HEK293 (cell line): ENCODE results near the gene ZNF672.
A peak's percentile ranks its signal among the peaks of the same experiment; 100 is the strongest.
"Not testable (repeated sequence)": the region's sequence is repeated elsewhere in the genome, so short reads cannot be mapped to it uniquely, and the experiment has no call there.

Source experiments
- CTCF ChIA-PET: fragments of 350-600 bp; formaldehyde crosslinking; extraction: SDS; loops from one replicate; lab custom pipeline; 2021; ENCODE audit warnings: antibody characterized with exemption; lab: Yijun Ruan, JAX
- POLR2A ChIA-PET: fragments of 300-600 bp; formaldehyde crosslinking; extraction: SDS; loops from one replicate; lab custom pipeline; 2020; ENCODE audit warnings: antibody characterized with exemption, inconsistent platforms; lab: Yijun Ruan, JAX
- H3K27ac ChIP-seq: fragments of 200-500 bp; sonication (Bioruptor generic); 2 replicates; pipeline ENCODE4 v1.5.1; 2014; ENCODE audit warnings: low read depth, low read length, control low read depth, inconsistent platforms; ENCODE audit errors: extremely low read depth
- H3K36me3 ChIP-seq, 2 experiments: fragments of 200-500 bp in 1 of 2; sonication (Bioruptor generic) in 1 of 2; 1 replicate in 1 of 2; 2 replicates in 1 of 2; pipeline ENCODE4 v1.5.1; 2014 to 2017; ENCODE audit warnings: inconsistent platforms in 2 of 2, low read length in 2 of 2; ENCODE audit not compliant: control insufficient read depth in 2 of 2, insufficient read depth in 1 of 2
- H3K4me1 ChIP-seq: fragments of 200-500 bp; sonication (Bioruptor generic); 2 replicates; pipeline ENCODE4 v1.5.1; 2014; ENCODE audit warnings: mild to moderate bottlenecking, low read length, inconsistent platforms; ENCODE audit not compliant: control insufficient read depth, insufficient read depth
- H3K4me3 ChIP-seq: 2 replicates; pipeline ENCODE4 v1.5.1; 2011; ENCODE audit warnings: low read depth, mild to moderate bottlenecking, control low read depth, low read length, moderate library complexity
- H3K9me3 ChIP-seq: fragments of 200-500 bp; sonication (Bioruptor generic); 2 replicates; pipeline ENCODE4 v1.5.1; 2014; ENCODE audit warnings: low read depth, low read length, inconsistent platforms; ENCODE audit not compliant: control insufficient read depth, insufficient read depth
- BCL6B ChIP-seq: fragments of 450-650 bp; formaldehyde crosslinking; IDR thresholded peaks from 2 replicates; pipeline ENCODE4 v1.5.1; 2017; ENCODE audit warnings: missing biosample characterization, missing genetic modification characterization
- HOXD13 ChIP-seq: sonication (generic); formaldehyde crosslinking; IDR thresholded peaks from 2 replicates; pipeline ENCODE4 v1.8.0; 2022; ENCODE audit warnings: missing genetic modification reagents, borderline replicate concordance
- KLF7 ChIP-seq: fragments of 450-650 bp; formaldehyde crosslinking; IDR thresholded peaks from 2 replicates; pipeline ENCODE4 v1.5.1; 2016; ENCODE audit warnings: missing biosample characterization, missing genetic modification characterization, borderline replicate concordance
- MZF1 ChIP-seq: fragments of 450-650 bp; formaldehyde crosslinking; IDR thresholded peaks from 2 replicates; pipeline ENCODE4 v1.5.1; 2017; ENCODE audit warnings: missing biosample characterization, missing genetic modification characterization, borderline replicate concordance
- OVOL3 ChIP-seq: fragments of 450-650 bp; formaldehyde crosslinking; IDR thresholded peaks from 2 replicates; pipeline ENCODE4 v1.5.1; 2016; ENCODE audit warnings: missing biosample characterization, missing genetic modification characterization
- SETDB1 ChIP-seq: IDR thresholded peaks from one replicate; pipeline ENCODE4 v1.6.1; 2017; ENCODE audit warnings: mild to moderate bottlenecking, low read length, moderate library complexity, mixed read lengths; ENCODE audit not compliant: insufficient read length
- WT1 ChIP-seq: fragments of 450-650 bp; formaldehyde crosslinking; IDR thresholded peaks from 2 replicates; pipeline ENCODE4 v1.5.1; 2016; ENCODE audit warnings: missing biosample characterization, missing genetic modification characterization
- YY2 ChIP-seq: fragments of 450-650 bp; formaldehyde crosslinking; IDR thresholded peaks from 2 replicates; pipeline ENCODE4 v1.5.1; 2016; ENCODE audit warnings: missing biosample characterization, missing genetic modification characterization
- ZBTB26 ChIP-seq: fragments of 450-650 bp; formaldehyde crosslinking; optimal IDR thresholded peaks from 2 replicates; pipeline ENCODE3; 2016; ENCODE audit warnings: missing biosample characterization, mild to moderate bottlenecking, missing genetic modification characterization
- ZNF155 ChIP-seq: fragments of 450-650 bp; formaldehyde crosslinking; IDR thresholded peaks from 2 replicates; pipeline ENCODE4 v1.5.1; 2016; ENCODE audit warnings: missing biosample characterization, missing genetic modification characterization
- ZNF341 ChIP-seq: fragments of 450-650 bp; formaldehyde crosslinking; IDR thresholded peaks from 2 replicates; pipeline ENCODE4; 2016; ENCODE audit warnings: low read depth, missing biosample characterization, missing genetic modification characterization
- ZNF354C ChIP-seq: fragments of 450-650 bp; formaldehyde crosslinking; IDR thresholded peaks from 2 replicates; pipeline ENCODE4 v1.5.1; 2016; ENCODE audit warnings: missing biosample characterization, missing genetic modification characterization, low read depth, borderline replicate concordance
- ZNF416 ChIP-seq: fragments of 450-650 bp; formaldehyde crosslinking; IDR thresholded peaks from 2 replicates; pipeline ENCODE4 v1.5.1; 2016; ENCODE audit warnings: missing biosample characterization, missing genetic modification characterization
- ZNF530 ChIP-seq: fragments of 450-650 bp; formaldehyde crosslinking; IDR thresholded peaks from 2 replicates; pipeline ENCODE4 v1.5.1; 2016; ENCODE audit warnings: low read depth, missing biosample characterization, missing genetic modification characterization
- ZNF561 ChIP-seq: fragments of 450-650 bp; IDR thresholded peaks from 2 replicates; pipeline ENCODE4 v1.5.1; 2018; ENCODE audit warnings: missing biosample characterization, missing genetic modification characterization, borderline replicate concordance
- ZNF580 ChIP-seq: fragments of 450-650 bp; formaldehyde crosslinking; IDR thresholded peaks from 2 replicates; pipeline ENCODE4 v1.5.1; 2016; ENCODE audit warnings: missing biosample characterization, missing genetic modification characterization
- ZNF596 ChIP-seq: fragments of 450-650 bp; IDR thresholded peaks from 2 replicates; pipeline ENCODE4 v1.5.0; 2018; ENCODE audit warnings: missing biosample characterization, mild to moderate bottlenecking, missing genetic modification characterization, moderate library complexity
- ZNF664 ChIP-seq: fragments of 450-650 bp; formaldehyde crosslinking; IDR thresholded peaks from 2 replicates; pipeline ENCODE4 v1.5.1; 2016; ENCODE audit warnings: missing biosample characterization, missing genetic modification characterization
- ZNF76 ChIP-seq: fragments of 450-650 bp; formaldehyde crosslinking; IDR thresholded peaks from 2 replicates; pipeline ENCODE4; 2016; ENCODE audit warnings: low read depth, missing biosample characterization, missing genetic modification characterization, borderline replicate concordance
- ZNF776 ChIP-seq: fragments of 450-650 bp; formaldehyde crosslinking; IDR thresholded peaks from 2 replicates; pipeline ENCODE4 v1.5.0; 2017; ENCODE audit warnings: missing biosample characterization, missing genetic modification characterization, borderline replicate concordance
- ZSCAN23 ChIP-seq: fragments of 450-650 bp; formaldehyde crosslinking; IDR thresholded peaks from 2 replicates; pipeline ENCODE4 v1.5.1; 2016; ENCODE audit warnings: missing biosample characterization, missing genetic modification characterization
- ZXDB ChIP-seq: fragments of 450-650 bp; formaldehyde crosslinking; IDR thresholded peaks from 2 replicates; pipeline ENCODE4 v1.5.1; 2016; ENCODE audit warnings: missing biosample characterization, missing genetic modification characterization
- TF ChIP-seq, protein P1 (sequence below): fragments of 450-650 bp; formaldehyde crosslinking; IDR thresholded peaks from 2 replicates; pipeline ENCODE4 v1.5.1; 2016; ENCODE audit warnings: missing biosample characterization, missing genetic modification characterization
- TF ChIP-seq, protein P2 (sequence below): fragments of 450-650 bp; formaldehyde crosslinking; IDR thresholded peaks from 2 replicates; pipeline ENCODE4 v1.5.1; 2016; ENCODE audit warnings: missing biosample characterization, missing genetic modification characterization

Gene ZNF672

DNA sequence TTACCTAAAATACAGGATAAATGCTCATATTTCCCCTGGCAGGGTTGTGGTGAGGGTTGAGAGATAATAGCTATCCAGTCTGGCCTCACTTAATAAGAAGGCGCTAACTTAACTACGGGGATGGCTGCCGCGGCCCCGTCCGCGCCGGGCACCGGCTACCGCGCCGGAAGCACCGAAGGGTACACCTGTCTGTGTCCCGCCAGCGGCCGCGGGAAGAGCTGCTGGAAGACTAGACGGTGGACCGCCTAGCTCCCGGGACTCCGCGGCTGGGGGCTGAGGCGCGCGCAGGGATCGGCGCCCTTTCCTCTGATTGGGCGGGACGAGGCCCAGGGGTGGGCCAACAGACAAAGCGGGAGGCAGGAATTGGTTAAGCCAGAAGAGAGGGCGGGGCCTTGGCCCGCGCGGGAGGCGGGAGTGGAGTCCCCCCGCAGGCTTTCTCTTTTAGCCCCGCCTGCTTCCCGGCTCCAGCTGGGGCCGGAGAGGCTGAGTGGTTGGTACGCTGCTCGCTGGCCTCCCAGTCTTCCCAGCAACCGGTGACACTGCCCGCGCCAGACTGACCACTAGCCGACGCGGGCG lies at the start of gene ZNF672 (continued):
- TF ChIP-seq, protein P1, sequence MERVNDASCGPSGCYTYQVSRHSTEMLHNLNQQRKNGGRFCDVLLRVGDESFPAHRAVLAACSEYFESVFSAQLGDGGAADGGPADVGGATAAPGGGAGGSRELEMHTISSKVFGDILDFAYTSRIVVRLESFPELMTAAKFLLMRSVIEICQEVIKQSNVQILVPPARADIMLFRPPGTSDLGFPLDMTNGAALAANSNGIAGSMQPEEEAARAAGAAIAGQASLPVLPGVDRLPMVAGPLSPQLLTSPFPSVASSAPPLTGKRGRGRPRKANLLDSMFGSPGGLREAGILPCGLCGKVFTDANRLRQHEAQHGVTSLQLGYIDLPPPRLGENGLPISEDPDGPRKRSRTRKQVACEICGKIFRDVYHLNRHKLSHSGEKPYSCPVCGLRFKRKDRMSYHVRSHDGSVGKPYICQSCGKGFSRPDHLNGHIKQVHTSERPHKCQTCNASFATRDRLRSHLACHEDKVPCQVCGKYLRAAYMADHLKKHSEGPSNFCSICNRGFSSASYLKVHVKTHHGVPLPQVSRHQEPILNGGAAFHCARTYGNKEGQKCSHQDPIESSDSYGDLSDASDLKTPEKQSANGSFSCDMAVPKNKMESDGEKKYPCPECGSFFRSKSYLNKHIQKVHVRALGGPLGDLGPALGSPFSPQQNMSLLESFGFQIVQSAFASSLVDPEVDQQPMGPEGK (tag by site-specific recombination): peak; percentile 59
- TF ChIP-seq ZNF341: peak; percentile 98
- TF ChIP-seq BCL6B (tag by site-specific recombination): no peak
- no peak for TF ChIP-seq KLF7

- POLR2A ChIA-PET: no interaction called here
- Histone ChIP-seq H3K36me3 (no peaks in the 10 kb centered on the region), H3K4me1 (no peaks in the 10 kb centered on the region), H3K9me3 (no peaks in the 10 kb centered on the region), H3K27ac (no peak overlapping the region), H3K4me3 (no peak overlapping the region)
- TF ChIP-seq, protein P2, sequence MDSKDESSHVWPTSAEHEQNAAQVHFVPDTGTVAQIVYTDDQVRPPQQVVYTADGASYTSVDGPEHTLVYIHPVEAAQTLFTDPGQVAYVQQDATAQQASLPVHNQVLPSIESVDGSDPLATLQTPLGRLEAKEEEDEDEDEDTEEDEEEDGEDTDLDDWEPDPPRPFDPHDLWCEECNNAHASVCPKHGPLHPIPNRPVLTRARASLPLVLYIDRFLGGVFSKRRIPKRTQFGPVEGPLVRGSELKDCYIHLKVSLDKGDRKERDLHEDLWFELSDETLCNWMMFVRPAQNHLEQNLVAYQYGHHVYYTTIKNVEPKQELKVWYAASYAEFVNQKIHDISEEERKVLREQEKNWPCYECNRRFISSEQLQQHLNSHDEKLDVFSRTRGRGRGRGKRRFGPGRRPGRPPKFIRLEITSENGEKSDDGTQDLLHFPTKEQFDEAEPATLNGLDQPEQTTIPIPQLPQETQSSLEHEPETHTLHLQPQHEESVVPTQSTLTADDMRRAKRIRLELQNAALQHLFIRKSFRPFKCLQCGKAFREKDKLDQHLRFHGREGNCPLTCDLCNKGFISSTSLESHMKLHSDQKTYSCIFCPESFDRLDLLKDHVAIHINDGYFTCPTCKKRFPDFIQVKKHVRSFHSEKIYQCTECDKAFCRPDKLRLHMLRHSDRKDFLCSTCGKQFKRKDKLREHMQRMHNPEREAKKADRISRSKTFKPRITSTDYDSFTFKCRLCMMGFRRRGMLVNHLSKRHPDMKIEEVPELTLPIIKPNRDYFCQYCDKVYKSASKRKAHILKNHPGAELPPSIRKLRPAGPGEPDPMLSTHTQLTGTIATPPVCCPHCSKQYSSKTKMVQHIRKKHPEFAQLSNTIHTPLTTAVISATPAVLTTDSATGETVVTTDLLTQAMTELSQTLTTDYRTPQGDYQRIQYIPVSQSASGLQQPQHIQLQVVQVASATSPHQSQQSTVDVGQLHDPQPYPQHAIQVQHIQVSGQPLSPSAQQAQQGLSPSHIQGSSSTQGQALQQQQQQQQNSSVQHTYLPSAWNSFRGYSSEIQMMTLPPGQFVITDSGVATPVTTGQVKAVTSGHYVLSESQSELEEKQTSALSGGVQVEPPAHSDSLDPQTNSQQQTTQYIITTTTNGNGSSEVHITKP (tag by site-specific recombination): no peak
- no peak for TF ChIP-seq ZBTB26 (tag by site-specific recombination)
- no peak for TF ChIP-seq SETDB1
- no peak for TF ChIP-seq ZNF664 (tag by site-specific recombination)
- no peak for TF ChIP-seq WT1
- no peak for TF ChIP-seq ZNF596 (tag by site-specific recombination)
- TF ChIP-seq YY2 (tag by site-specific recombination): no peak
- TF ChIP-seq HOXD13: no peak
- no peak for TF ChIP-seq ZNF155 (tag by site-specific recombination)
- no peak for TF ChIP-seq ZNF561 (tag by site-specific recombination)
- TF ChIP-seq ZNF354C (tag by site-specific recombination): no peak
- TF ChIP-seq ZNF580 (tag by site-specific recombination): no peak
- TF ChIP-seq ZNF416: no peak
- no peak for TF ChIP-seq ZNF776 (tag by site-specific recombination)
- TF ChIP-seq ZNF530: no peak
- TF ChIP-seq OVOL3 (tag by site-specific recombination): no peak
- TF ChIP-seq ZSCAN23: no peak
- no peak for TF ChIP-seq MZF1
- TF ChIP-seq ZNF76 (tag by site-specific recombination): no peak
- no peak for TF ChIP-seq ZXDB (tag by site-specific recombination)
- CTCF ChIA-PET: no interaction called here
Observed at GRCh38 chr1:248788327-248788726, 49.7 kb upstream of the ZNF672 start.

DNA sequence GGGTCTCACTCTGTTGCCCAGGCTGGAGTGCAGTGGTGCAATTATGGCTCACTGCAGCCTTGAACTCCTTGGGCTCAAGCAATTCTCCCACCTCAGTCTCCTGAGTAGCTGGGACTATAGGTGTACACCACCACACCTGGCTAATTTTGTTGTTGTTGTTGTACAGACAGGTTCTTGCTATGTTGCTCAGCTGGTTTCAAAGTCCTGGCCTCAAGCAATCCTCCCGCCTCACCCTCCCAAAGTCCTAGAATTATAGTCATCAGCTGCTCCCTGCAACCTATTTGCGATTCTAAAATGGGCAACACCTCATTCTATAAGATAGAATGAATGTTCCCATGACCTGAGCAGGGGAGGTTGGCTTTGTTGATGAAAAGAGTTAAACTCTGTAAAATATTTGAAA lies 48.7 kb upstream of the ZNF672 start:
- H3K36me3 ChIP-seq, POLR2A ChIA-PET, H3K27ac ChIP-seq, H3K4me3 ChIP-seq, H3K9me3 ChIP-seq, H3K4me1 ChIP-seq: not testable (repeated sequence)
- CTCF ChIA-PET: interaction anchor here (0.6 kb wide), 1 partner anchor 170 kb away, joined by 3 read pairs; no protein-coding TSS in a partner anchor
